Measurements from ENCODE around the gene HDAC4. TPM values are rescaled to one million over a fixed set of nuclear protein-coding genes. Genes with fewer than 3 reads are reported as not detected.

HDAC4 gene
- total RNA-seq, 2 donors from 2014 or later, result 22.3 to 48.6 TPM

DNA sequence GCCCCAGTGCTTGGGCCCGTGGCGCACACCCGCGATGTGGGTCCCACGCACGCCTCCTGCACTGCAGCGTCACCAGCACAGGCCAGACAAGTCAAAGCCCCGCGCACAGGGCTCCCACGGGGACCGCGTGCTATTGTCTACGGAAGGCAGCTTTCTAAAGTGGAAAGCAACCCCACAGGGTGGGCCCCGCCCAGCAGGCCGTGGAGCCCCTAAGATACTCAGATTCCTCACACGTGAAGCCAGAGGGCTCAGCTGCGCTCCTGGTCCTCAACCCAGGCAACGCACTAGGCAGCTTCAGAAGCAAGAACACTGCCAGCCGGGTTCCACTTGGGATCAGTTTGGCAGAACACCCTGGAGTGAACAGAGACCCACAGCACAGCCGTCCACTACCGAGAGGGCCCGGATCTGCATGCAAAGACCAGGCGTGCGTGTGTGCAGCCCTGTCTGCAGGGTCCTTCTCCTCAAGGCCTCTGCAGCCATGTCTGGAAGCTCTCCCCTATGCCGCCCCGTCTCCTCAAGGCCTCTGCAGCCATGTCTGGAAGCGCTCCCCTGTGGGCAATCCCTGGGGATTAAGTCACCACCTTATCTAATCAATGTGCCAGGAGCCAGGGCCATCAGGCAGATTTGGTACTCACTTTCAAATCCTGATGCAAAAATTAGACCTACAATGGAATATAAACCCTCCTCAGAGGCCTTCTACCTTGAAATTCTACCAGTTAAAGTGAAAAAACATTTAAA lies 231.3 kb downstream of the HDAC4 start:
- peaks cover 36% of the 10 kb centered on the region for H3K36me3 Mint-ChIP-seq
- H3K27ac Mint-ChIP-seq, result no peak overlapping the region
- DNase-seq (ENCODE audit: low spot score) (no peak), ATAC-seq (no peak)
- H3K27me3 Mint-ChIP-seq, result no peaks in the 10 kb centered on the region
- no peak overlapping the region for H3K4me3 Mint-ChIP-seq
- peaks cover 10% of the 10 kb centered on the region in 2 donors for H3K4me1 Mint-ChIP-seq (ENCODE audit: low read depth in 2 of 2)
- peaks cover 6% of the 10 kb centered on the region for H3K9me3 Mint-ChIP-seq

- DNase-seq (ENCODE audit: low spot score), result no peak
- H3K4me3 Mint-ChIP-seq, result no peak overlapping the region
- no peaks in the 10 kb centered on the region for H3K27me3 Mint-ChIP-seq
- H3K9me3 Mint-ChIP-seq, result peaks cover 6% of the 10 kb centered on the region
- no peak for ATAC-seq
- peaks cover 27% of the 10 kb centered on the region for H3K36me3 Mint-ChIP-seq
- H3K27ac Mint-ChIP-seq, result no peak overlapping the region
- H3K4me1 Mint-ChIP-seq (ENCODE audit: low read depth in 2 of 2), result peaks cover 15 to 16% of the 10 kb centered on the region in 2 donors
Observed at GRCh38 chr2:239168575-239168974, 232.2 kb downstream of the HDAC4 start.

DNA sequence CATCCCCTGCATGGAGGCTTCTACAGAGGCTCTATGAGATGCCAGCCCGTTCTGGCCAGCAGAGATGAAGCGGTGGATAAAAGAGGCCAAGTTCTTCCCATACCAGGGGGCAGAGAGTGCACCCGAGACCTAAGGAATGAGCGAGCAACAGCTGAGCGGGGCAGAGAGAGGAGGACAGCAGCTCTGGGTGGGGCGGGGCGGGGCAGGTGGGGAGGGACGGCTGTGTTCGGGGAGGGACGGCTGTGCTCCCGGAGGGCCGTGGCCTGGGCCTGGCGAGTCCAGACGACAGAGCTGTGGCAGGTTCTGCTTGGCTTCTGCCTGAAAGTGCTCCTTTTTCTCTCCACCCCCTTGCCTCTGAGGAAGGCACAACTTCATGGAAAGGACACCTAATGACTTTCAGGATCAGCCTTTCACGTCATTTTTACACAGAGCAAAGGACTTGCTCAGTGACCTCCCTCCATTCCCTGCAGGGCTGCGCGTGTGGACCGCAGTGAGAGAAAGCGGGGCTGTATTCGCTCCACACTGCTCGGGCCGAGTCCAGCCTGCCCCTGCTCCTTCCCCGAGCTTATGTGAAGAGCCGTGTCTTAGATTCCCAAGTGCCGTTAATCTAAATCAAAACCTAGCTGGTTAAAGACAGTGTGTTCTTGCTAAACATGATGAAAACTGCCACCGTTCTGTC lies 232.9 kb downstream of the HDAC4 start:
- no peak overlapping the region for H3K27ac Mint-ChIP-seq
- DNase-seq (ENCODE audit: low spot score), result no peak
- H3K4me1 Mint-ChIP-seq (ENCODE audit: low read depth in 2 of 2), result peaks cover 15 to 19% of the 10 kb centered on the region in 2 donors
- no peak for ATAC-seq
- H3K9me3 Mint-ChIP-seq, result peaks cover 6% of the 10 kb centered on the region
- H3K36me3 Mint-ChIP-seq, result peaks cover 21% of the 10 kb centered on the region
- H3K27me3 Mint-ChIP-seq, result no peaks in the 10 kb centered on the region
- no peak overlapping the region for H3K4me3 Mint-ChIP-seq

GRCh38 chr2:239167011-239167673 lies 233.7 kb downstream of the HDAC4 start:
- ATAC-seq, result no peak
- H3K36me3 Mint-ChIP-seq, result peaks cover 14% of the 10 kb centered on the region
- H3K27me3 Mint-ChIP-seq, result no peaks in the 10 kb centered on the region
- H3K4me3 Mint-ChIP-seq, result no peak overlapping the region
- DNase-seq (ENCODE audit: low spot score), result no peak
- H3K4me1 Mint-ChIP-seq (ENCODE audit: low read depth in 2 of 2), result peaks cover 15 to 24% of the 10 kb centered on the region in 2 donors
- peaks cover 6% of the 10 kb centered on the region for H3K9me3 Mint-ChIP-seq
- no peak overlapping the region for H3K27ac Mint-ChIP-seq

DNA sequence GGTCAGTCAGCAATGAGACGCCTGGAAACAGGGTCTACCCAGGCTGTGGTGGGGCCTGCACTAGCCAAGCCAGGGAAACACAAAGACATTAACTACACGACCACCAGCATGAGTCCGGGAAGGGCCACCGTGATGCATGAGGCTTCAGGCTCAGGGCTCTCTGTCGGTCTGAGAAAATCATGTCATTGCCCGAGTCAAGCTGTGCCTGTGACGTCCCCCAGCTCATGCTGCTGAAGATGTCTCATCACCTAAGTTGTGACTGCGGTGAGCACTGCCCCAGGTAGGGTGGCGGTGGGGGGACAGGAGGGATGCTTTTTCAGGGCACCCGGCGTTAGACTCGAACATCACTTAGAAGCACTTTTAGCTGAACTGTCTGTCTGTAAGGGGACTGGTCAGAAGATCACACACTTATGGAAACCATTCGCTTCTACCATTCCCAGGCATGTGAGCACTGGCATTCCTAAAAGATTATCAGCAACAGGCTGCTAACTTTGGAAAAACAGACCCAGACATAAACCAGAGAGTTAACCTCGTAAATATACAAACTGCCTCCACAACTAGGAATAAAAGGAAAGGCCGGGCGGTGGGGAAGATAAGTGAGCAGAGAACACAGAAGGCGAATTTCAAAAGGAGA lies 234.5 kb downstream of the HDAC4 start:
- H3K4me3 Mint-ChIP-seq, result no peak overlapping the region
- no peak for DNase-seq (ENCODE audit: low spot score)

GRCh38 chr2:239165206-239165831 lies 235.5 kb downstream of the HDAC4 start:
- no peak overlapping the region for H3K4me3 Mint-ChIP-seq

More for the DNA sequence above, 234.5 kb downstream of the HDAC4 start:
- Mint-ChIP-seq H3K4me1 (ENCODE audit: low read depth in 2 of 2) (peaks cover 15 to 28% of the 10 kb centered on the region in 2 donors), H3K9me3 (peaks cover 4% of the 10 kb centered on the region), H3K27me3 (no peaks in the 10 kb centered on the region), H3K36me3 (peaks cover 8% of the 10 kb centered on the region), H3K27ac (no peak overlapping the region)
- no peak for ATAC-seq

DNA sequence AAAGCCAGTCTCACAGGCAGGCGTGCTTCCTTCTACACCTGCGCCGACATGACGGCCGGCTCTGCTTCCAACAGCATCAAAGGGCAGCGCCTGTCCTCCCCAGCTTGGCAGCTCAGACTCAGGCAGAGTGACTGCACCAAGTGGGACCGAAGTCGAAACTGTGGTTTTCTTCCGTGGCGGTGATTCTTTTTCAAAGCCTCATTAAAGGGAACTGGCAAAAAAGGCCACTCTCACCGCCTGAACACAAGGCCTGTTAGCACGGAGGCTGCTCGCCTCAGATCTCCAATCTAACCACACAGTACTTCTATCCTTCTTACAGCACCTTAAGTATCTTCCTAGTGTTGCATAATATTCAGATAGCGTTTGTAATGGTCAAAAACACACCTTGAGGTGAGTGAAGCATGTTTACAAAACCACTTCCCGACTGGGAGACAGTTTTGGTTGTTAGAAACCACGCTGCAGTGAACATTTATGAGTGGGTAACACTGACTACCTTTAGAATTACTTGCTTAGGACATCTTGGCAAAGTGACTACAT lies 236.4 kb downstream of the HDAC4 start:
- Mint-ChIP-seq H3K4me1 (ENCODE audit: low read depth in 2 of 2) (peaks cover 20 to 38% of the 10 kb centered on the region in 2 donors), H3K36me3 (no peaks in the 10 kb centered on the region), H3K27ac (no peak overlapping the region), H3K4me3 (peak overlapping the region; percentile 12), H3K27me3 (no peaks in the 10 kb centered on the region), H3K9me3 (no peaks in the 10 kb centered on the region)
- ATAC-seq, result peak; percentile 81 to 82
- DNase-seq (ENCODE audit: low spot score), result no peak

More at GRCh38 chr2:239165206-239165831, 235.5 kb downstream of the HDAC4 start:
- Mint-ChIP-seq H3K4me1 (ENCODE audit: low read depth in 2 of 2) (peaks cover 15 to 31% of the 10 kb centered on the region in 2 donors), H3K9me3 (no peaks in the 10 kb centered on the region), H3K27ac (no peak overlapping the region), H3K36me3 (no peaks in the 10 kb centered on the region), H3K27me3 (no peaks in the 10 kb centered on the region)
- ATAC-seq (no peak), DNase-seq (ENCODE audit: low spot score) (no peak)

DNA sequence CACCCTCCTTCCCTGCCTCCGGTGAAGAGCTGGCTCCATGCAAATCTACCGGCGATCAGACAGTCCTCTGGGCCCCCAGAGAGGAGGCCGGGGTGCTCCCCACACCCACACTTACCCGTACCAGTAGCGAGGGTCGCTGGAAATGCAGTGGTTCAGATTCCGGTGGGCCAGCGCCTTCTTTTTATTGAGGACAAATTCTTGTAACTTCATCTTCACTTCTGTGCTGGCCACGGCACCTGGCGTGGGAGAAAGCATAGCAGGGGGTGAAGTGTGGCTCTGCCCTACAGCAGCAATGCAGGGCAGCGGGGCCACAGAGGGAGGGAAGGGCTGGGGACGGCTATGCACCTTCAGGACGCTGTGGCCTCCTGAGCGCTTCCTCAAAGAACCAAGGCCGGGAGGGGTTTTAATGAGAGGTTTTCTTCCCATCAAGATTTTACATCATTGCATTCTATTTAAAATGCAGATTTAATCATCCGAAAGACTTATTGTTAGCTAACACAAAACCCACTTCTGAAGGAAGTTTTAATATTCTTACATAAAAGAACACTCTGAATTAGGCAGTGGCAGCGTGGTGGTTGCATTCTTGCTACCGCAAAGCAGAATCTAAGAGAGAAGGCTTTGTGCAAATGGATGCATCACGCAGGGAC lies 237.0 kb downstream of the HDAC4 start:
- Mint-ChIP-seq H3K27ac (no peak overlapping the region), H3K4me3 (peak overlapping the region; percentile 12), H3K9me3 (peaks cover 3% of the 10 kb centered on the region), H3K4me1 (ENCODE audit: low read depth in 2 of 2) (peaks cover 25 to 41% of the 10 kb centered on the region in 2 donors), H3K27me3 (no peaks in the 10 kb centered on the region), H3K36me3 (no peaks in the 10 kb centered on the region)
- no peak for ATAC-seq
- DNase-seq (ENCODE audit: low spot score), result no peak

- no peaks in the 10 kb centered on the region for H3K36me3 Mint-ChIP-seq
- no peak overlapping the region for H3K4me3 Mint-ChIP-seq
- H3K9me3 Mint-ChIP-seq, result peaks cover 3% of the 10 kb centered on the region
- ATAC-seq (no peak), DNase-seq (ENCODE audit: low spot score) (no peak)
- peaks cover 27 to 45% of the 10 kb centered on the region in 2 donors for H3K4me1 Mint-ChIP-seq (ENCODE audit: low read depth in 2 of 2)
- no peak overlapping the region for H3K27ac Mint-ChIP-seq
- no peaks in the 10 kb centered on the region for H3K27me3 Mint-ChIP-seq
Observed at GRCh38 chr2:239162976-239163687, 237.7 kb downstream of the HDAC4 start.

GRCh38 chr2:239162141-239162821 lies 238.5 kb downstream of the HDAC4 start:
- DNase-seq (ENCODE audit: low spot score), result no peak
- H3K27me3 Mint-ChIP-seq, result no peaks in the 10 kb centered on the region
- no peak for ATAC-seq
- no peak overlapping the region for H3K27ac Mint-ChIP-seq
- H3K4me3 Mint-ChIP-seq, result no peak overlapping the region
- H3K4me1 Mint-ChIP-seq (ENCODE audit: low read depth in 2 of 2), result peaks cover 27 to 45% of the 10 kb centered on the region in 2 donors
- H3K36me3 Mint-ChIP-seq, result no peaks in the 10 kb centered on the region
- peaks cover 3% of the 10 kb centered on the region for H3K9me3 Mint-ChIP-seq

DNA sequence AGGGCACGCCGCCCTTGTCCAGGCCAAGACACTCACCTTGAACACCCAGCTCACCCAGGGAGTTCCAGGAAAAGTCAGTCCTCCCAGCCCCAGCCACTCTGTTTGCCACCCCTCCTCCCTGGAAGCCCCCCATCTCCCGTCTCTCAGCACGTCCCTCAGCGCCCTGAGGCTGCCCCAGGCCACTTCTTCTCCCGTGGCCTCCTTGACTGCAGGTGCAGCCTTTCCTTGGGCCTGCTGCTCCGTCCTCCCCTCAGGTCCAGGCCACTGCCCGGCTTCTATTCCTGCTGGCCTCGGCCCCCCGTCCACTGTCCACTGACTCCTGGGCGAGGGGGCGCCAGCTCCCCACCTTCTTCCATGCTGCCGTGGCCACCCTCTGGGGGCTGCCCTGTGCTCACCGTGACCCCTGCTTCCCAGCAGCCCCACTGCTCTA lies 239.1 kb downstream of the HDAC4 start:
- peaks cover 27 to 45% of the 10 kb centered on the region in 2 donors for H3K4me1 Mint-ChIP-seq (ENCODE audit: low read depth in 2 of 2)
- peaks cover 3% of the 10 kb centered on the region for H3K9me3 Mint-ChIP-seq
- ATAC-seq (no peak), DNase-seq (ENCODE audit: low spot score) (no peak)
- no peaks in the 10 kb centered on the region for H3K36me3 Mint-ChIP-seq
- no peak overlapping the region for H3K4me3 Mint-ChIP-seq
- H3K27me3 Mint-ChIP-seq, result no peaks in the 10 kb centered on the region
- H3K27ac Mint-ChIP-seq, result no peak overlapping the region
